Neural cell (in vitro differentiated cells): ENCODE results near the gene SLC5A4. TPM values are rescaled to one million over a fixed set of nuclear protein-coding genes. Genes with fewer than 3 reads are reported as not detected.
"Not testable (repeated sequence)": the region's sequence is repeated elsewhere in the genome, so short reads cannot be mapped to it uniquely, and the experiment has no call there.

Experiments
- H2AFZ ChIP-seq: fragments of 200-600, 300-800 bp; sonication (generic), shearing (Covaris generic); 2 replicates; pipeline ENCODE4 v1.6.0; 2014; ENCODE audit warnings: low read depth, mild to moderate bottlenecking, antibody characterized with exemption, low read length, moderate library complexity
- H3F3A ChIP-seq: fragments of 200-600 bp; shearing (Covaris generic); 2 replicates; pipeline ENCODE4 v1.6.1; 2016; ENCODE audit warnings: mild to moderate bottlenecking, moderate library complexity, mixed read lengths, antibody characterized with exemption, low read length; ENCODE audit not compliant: insufficient read depth, poor library complexity, severe bottlenecking
- H3K27ac ChIP-seq: fragments of 200-600, 300-800 bp; sonication (generic), shearing (Covaris generic); 2 replicates; pipeline ENCODE4 v1.5.1; 2014; ENCODE audit warnings: mild to moderate bottlenecking, low read length, moderate library complexity
- H3K27me3 ChIP-seq: fragments of 300-800, 200-600 bp; sonication (generic), shearing (Covaris generic); 2 replicates; pipeline ENCODE4 v1.6.0; 2014; ENCODE audit warnings: mild to moderate bottlenecking, low read depth, low read length, moderate library complexity; ENCODE audit not compliant: insufficient read depth
- H3K36me3 ChIP-seq: fragments of 300-800, 200-600 bp; sonication (generic), shearing (Covaris generic); 2 replicates; pipeline ENCODE4 v1.5.1; 2014; ENCODE audit warnings: mild to moderate bottlenecking, antibody characterized with exemption, low read length, moderate library complexity; ENCODE audit not compliant: insufficient read depth
- H3K4me2 ChIP-seq: fragments of 300-800, 200-600 bp; sonication (generic), shearing (Covaris generic); 2 replicates; pipeline ENCODE4 v1.6.0; 2014; ENCODE audit warnings: mild to moderate bottlenecking, low read length
- H3K4me3 ChIP-seq: fragments of 300-800, 200-600 bp; sonication (generic), shearing (Covaris generic); 2 replicates; pipeline ENCODE4 v1.5.1; 2014; ENCODE audit warnings: mild to moderate bottlenecking, low read length, moderate library complexity
- H3K79me2 ChIP-seq: fragments of 200-600 bp; shearing (Covaris generic); replicated peaks from 2 replicates; pipeline ENCODE4 v1.6.0; 2014; ENCODE audit warnings: mild to moderate bottlenecking, low read length, moderate library complexity; ENCODE audit not compliant: insufficient read depth
- H3K9ac ChIP-seq: fragments of 300-800, 200-600 bp; sonication (generic), shearing (Covaris generic); 2 replicates; pipeline ENCODE4 v1.6.1; 2016; ENCODE audit warnings: mild to moderate bottlenecking, low read length, mixed read lengths
- H3K9me2 ChIP-seq: fragments of 200-600 bp; shearing (Covaris generic); 2 replicates; pipeline ENCODE4 v1.6.1; 2016; ENCODE audit warnings: mild to moderate bottlenecking, low read length, mixed read lengths; ENCODE audit not compliant: insufficient read depth
- H3K9me3 ChIP-seq: fragments of 200-600, 300-800 bp; sonication (generic), shearing (Covaris generic); 2 replicates; pipeline ENCODE4 v1.6.1; 2016; ENCODE audit warnings: mild to moderate bottlenecking, mixed run types, low read length, moderate library complexity, mixed read lengths
- H4K20me1 ChIP-seq: fragments of 200-600 bp; shearing (Covaris generic); 2 replicates; pipeline ENCODE4 v1.6.1; 2016; ENCODE audit warnings: mild to moderate bottlenecking, mixed run types; ENCODE audit not compliant: insufficient read depth
- EP300 ChIP-seq: fragments of 450-650 bp; conservative IDR thresholded peaks from 2 replicates; pipeline ENCODE4 v1.6.1; 2014; ENCODE audit warnings: antibody characterized with exemption, mild to moderate bottlenecking, moderate library complexity; ENCODE audit not compliant: poor library complexity, severe bottlenecking
- EZH2 ChIP-seq: fragments of 200-600, 300-800 bp; shearing (Covaris generic), sonication (generic); IDR thresholded peaks from 2 replicates; pipeline ENCODE4 v1.6.1; 2014; ENCODE audit warnings: antibody characterized with exemption, low read length, borderline replicate concordance, mild to moderate bottlenecking; ENCODE audit not compliant: insufficient read depth, poor library complexity, severe bottlenecking
- MXI1 ChIP-seq: fragments of 450-650 bp; conservative IDR thresholded peaks from 2 replicates; pipeline ENCODE4 v1.6.1; 2014; ENCODE audit warnings: antibody characterized with exemption, mild to moderate bottlenecking; ENCODE audit not compliant: poor library complexity, severe bottlenecking
- POLR2AphosphoS5 ChIP-seq: IDR thresholded peaks from 2 replicates; pipeline ENCODE4 v1.6.1; 2012
- RAD21 ChIP-seq: fragments of 450-650 bp; conservative IDR thresholded peaks from 2 replicates; pipeline ENCODE4 v1.6.1; 2014; ENCODE audit warnings: antibody characterized with exemption, mild to moderate bottlenecking, moderate library complexity
- SMC3 ChIP-seq: fragments of 450-650 bp; conservative IDR thresholded peaks from 2 replicates; pipeline ENCODE4 v1.6.1; 2014; ENCODE audit warnings: antibody characterized with exemption, mild to moderate bottlenecking, moderate library complexity; ENCODE audit not compliant: poor library complexity
- TAF1 ChIP-seq: IDR thresholded peaks from 2 replicates; pipeline ENCODE4 v1.6.1; 2012; ENCODE audit warnings: low read depth
- polyA plus RNA-seq: library from polyadenylated mRNA; depleted of rRNA; stranded (reverse); fragments of >200 nt; gene quantifications from 2 replicates; pipeline ENCODE4 v1.2.3, GENCODE V29; 2014
- TF ChIP-seq, protein P1 (sequence below): fragments of 450-650 bp; IDR thresholded peaks from 2 replicates; pipeline ENCODE4 v1.5.1; 2014; ENCODE audit warnings: antibody characterized with exemption, mild to moderate bottlenecking, moderate library complexity; ENCODE audit not compliant: poor library complexity, severe bottlenecking
- TF ChIP-seq, protein P2 (sequence below): IDR thresholded peaks from 2 replicates; pipeline ENCODE4 v1.6.1; 2012; ENCODE audit warnings: borderline replicate concordance

SLC5A4 gene
- polyA plus RNA-seq, 1 donor from 2014 or later: not detected

DNA sequence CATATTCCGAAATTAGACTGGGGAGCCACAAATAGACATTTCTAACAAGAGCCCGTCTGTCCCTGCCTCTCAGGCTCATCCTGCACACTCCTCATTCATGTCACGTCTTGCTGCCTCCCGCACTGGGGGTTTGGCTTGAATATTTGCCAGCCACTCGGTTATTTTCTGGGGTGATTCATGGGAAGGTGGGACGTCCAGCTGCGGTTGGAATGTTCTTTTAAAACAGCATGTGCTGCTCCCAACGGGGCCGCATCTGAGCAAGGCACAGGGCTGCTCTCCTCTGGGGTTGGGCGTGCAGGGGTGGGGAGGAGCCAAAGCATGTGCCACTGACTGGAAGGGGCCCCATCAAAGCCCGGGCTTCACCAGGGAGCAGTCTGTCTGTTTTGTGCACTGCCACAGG is 25.9 kb upstream of the SLC5A4 start:
- Histone ChIP-seq H2AFZ (no peak overlapping the region), H4K20me1 (no peaks in the 10 kb centered on the region), H3K4me3 (no peak overlapping the region), H3K4me2 (no peak overlapping the region), H3K79me2 (no peaks in the 10 kb centered on the region), H3K9me3 (no peaks in the 10 kb centered on the region), H3K9ac (no peak overlapping the region), H3F3A (no peaks in the 10 kb centered on the region), H3K36me3 (no peaks in the 10 kb centered on the region), H3K27ac (no peak overlapping the region), H3K27me3 (no peaks in the 10 kb centered on the region), H3K9me2 (no peaks in the 10 kb centered on the region)
- TF ChIP-seq TAF1 (no peak), MXI1 (no peak), POLR2AphosphoS5 (no peak), SMC3 (no peak), EZH2 (no peak), EP300 (no peak)

DNA sequence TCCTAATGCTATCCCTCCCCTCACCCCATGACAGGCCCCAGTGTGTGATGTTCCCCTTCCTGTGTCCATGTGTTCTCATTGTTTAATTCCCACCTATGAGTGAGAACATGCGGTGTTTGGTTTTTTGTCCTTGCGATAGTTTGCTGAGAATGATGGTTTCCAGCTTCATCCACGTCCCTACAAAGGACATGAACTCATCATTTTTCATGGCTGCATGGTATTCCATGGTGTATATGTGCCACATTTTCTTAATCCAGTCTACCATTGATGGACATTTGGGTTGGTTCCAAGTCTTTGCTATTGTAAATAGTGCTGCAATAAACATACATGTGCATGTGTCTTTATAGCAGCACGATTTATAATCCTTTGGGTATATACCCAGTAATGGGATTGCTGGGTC is 20.2 kb upstream of the SLC5A4 start:
- not testable (repeated sequence) for H3K9me2 ChIP-seq, H3K4me3 ChIP-seq, H3K36me3 ChIP-seq, H4K20me1 ChIP-seq, H3K27ac ChIP-seq, H3K4me2 ChIP-seq, H3F3A ChIP-seq, H3K79me2 ChIP-seq, H3K9me3 ChIP-seq, H2AFZ ChIP-seq, H3K27me3 ChIP-seq, H3K9ac ChIP-seq

DNA sequence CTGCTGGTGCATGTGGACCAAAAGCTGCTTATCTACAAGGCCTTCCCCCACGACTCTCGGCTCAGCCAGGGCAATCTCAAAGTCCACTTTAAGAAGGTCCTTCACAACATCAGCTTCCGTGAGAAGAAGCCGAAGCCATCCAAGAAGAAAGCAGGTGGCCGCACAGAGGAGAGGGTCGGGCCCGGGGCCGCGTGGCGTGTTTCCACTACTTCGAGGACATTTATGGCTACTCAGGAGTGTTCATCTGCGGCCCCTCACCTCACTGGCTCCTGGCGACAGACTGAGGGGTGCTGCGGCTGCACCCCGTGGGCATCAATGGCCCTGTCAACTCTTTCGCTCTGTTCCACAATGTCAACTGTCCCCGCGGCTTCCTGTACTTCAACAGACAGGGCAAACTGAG is 16.2 kb upstream of the SLC5A4 start:
- no peaks in the 10 kb centered on the region for H3F3A ChIP-seq
- H3K4me3 ChIP-seq: no peak overlapping the region
- no peak overlapping the region for H3K27ac ChIP-seq
- TF ChIP-seq, protein P1, sequence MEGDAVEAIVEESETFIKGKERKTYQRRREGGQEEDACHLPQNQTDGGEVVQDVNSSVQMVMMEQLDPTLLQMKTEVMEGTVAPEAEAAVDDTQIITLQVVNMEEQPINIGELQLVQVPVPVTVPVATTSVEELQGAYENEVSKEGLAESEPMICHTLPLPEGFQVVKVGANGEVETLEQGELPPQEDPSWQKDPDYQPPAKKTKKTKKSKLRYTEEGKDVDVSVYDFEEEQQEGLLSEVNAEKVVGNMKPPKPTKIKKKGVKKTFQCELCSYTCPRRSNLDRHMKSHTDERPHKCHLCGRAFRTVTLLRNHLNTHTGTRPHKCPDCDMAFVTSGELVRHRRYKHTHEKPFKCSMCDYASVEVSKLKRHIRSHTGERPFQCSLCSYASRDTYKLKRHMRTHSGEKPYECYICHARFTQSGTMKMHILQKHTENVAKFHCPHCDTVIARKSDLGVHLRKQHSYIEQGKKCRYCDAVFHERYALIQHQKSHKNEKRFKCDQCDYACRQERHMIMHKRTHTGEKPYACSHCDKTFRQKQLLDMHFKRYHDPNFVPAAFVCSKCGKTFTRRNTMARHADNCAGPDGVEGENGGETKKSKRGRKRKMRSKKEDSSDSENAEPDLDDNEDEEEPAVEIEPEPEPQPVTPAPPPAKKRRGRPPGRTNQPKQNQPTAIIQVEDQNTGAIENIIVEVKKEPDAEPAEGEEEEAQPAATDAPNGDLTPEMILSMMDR: no peak
- TF ChIP-seq SMC3 (no peak), MXI1 (no peak), TAF1 (no peak), POLR2AphosphoS5 (no peak), EP300 (no peak), EZH2 (no peak), RAD21 (no peak)
- TF ChIP-seq, protein P2, sequence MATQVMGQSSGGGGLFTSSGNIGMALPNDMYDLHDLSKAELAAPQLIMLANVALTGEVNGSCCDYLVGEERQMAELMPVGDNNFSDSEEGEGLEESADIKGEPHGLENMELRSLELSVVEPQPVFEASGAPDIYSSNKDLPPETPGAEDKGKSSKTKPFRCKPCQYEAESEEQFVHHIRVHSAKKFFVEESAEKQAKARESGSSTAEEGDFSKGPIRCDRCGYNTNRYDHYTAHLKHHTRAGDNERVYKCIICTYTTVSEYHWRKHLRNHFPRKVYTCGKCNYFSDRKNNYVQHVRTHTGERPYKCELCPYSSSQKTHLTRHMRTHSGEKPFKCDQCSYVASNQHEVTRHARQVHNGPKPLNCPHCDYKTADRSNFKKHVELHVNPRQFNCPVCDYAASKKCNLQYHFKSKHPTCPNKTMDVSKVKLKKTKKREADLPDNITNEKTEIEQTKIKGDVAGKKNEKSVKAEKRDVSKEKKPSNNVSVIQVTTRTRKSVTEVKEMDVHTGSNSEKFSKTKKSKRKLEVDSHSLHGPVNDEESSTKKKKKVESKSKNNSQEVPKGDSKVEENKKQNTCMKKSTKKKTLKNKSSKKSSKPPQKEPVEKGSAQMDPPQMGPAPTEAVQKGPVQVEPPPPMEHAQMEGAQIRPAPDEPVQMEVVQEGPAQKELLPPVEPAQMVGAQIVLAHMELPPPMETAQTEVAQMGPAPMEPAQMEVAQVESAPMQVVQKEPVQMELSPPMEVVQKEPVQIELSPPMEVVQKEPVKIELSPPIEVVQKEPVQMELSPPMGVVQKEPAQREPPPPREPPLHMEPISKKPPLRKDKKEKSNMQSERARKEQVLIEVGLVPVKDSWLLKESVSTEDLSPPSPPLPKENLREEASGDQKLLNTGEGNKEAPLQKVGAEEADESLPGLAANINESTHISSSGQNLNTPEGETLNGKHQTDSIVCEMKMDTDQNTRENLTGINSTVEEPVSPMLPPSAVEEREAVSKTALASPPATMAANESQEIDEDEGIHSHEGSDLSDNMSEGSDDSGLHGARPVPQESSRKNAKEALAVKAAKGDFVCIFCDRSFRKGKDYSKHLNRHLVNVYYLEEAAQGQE: no peak
- H3K79me2 ChIP-seq: no peaks in the 10 kb centered on the region
- H2AFZ ChIP-seq: no peak overlapping the region
- no peaks in the 10 kb centered on the region for H4K20me1 ChIP-seq
- H3K27me3 ChIP-seq: no peaks in the 10 kb centered on the region
- no peak overlapping the region for H3K4me2 ChIP-seq
- H3K9me2 ChIP-seq: no peaks in the 10 kb centered on the region
- H3K9me3 ChIP-seq: no peaks in the 10 kb centered on the region
- peaks cover 13% of the 10 kb centered on the region for H3K36me3 ChIP-seq
- no peak overlapping the region for H3K9ac ChIP-seq
